Stimulated activated CD8-positive, alpha-beta memory T cell treated with anti-CD3 and anti-CD28 coated beads, Interleukin-4, amount 100 ng/mL, for 4 hours (primary cell): ENCODE measurements around the gene MPHOSPH10.
A peak's percentile ranks its signal among the peaks of the same experiment; 100 is the strongest.
"Not testable (repeated sequence)": the region's sequence is repeated elsewhere in the genome, so short reads cannot be mapped to it uniquely, and the experiment has no call there.

Experiments used
- DNase-seq, 2 donors: peaks; one replicate each; pipeline ENCODE4 v3.0.0-alpha.2; 2020; ENCODE audit warnings: low read depth in 2 of 2, low spot score in 1 of 2

The MPHOSPH10 gene

DNA sequence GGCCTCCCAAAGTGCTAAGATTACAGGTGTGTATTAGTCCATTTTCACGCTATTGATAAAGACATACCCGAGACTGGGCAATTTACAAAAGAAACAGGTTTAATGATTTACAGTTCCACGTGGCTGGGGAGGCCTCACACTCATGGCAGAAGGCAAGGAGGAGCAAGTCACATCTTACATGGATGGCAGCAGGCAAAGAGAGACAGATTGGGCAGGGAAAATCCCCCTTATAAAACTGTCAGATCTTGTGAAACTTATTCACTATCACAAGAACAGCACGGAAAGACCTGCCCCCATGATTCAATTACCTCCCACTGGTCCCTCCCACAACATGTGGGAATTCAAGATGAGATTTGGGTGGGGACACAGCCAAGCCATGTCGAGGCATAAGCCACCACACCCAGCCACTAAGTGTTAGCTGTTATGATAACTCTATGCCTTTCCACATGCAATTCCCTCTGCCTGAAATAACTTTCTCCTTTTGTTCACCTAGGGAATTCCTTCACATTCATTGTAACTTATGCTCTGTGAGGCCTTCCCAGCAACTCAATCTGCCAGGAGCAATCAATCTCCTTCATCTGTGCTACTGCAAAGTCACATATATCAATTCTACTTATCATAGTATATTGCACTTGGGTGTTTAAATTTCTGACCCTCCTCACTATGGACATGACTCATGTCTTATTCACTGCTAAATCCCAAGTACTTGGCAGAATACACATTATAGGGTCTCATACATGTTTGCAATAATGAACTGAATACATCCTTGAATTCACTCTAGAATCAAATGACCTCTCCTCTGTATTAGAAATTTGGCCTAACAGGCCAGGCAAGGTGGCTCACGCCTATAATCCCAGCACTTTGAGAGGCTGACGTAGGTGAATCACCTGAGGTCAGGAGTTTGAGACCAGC is 7.8 kb upstream of the MPHOSPH10 start:
- no peak for DNase-seq

DNA sequence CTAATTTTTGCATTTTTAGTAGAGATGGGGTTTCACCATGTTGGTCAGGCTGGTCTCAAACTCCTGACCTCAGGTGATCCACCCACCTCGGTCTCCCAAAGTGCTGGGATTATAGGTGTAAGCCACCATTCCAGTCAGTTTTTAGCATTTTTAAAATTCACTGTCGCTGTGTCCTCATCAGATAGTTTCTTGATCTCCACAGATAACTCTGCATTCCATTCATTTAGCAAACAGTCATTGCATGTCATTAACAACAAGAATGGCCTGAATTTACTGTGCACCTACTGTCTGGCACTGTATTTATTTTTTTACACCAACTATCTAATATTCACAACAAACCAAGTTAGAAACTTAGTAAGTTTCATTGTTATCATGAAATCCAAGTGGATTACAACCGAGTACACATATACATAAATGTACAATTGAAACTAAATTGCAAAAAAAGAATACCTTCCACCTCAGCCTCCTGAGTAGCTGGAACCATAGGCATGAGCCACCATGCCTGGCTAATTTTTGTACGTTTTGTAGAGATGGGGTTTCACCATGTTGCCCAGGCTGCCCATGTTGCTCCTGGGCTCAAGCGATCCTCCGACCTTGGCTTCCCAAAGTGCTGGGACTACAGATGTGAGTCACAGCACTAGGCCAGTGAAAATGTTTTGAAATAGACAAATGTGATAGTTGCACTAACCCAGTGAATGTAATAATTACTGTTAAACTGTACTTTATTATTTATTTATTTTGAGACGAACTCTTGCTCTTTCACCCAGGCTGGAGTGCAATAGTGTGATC is 4.7 kb upstream of the MPHOSPH10 start:
- no peak for DNase-seq

DNA sequence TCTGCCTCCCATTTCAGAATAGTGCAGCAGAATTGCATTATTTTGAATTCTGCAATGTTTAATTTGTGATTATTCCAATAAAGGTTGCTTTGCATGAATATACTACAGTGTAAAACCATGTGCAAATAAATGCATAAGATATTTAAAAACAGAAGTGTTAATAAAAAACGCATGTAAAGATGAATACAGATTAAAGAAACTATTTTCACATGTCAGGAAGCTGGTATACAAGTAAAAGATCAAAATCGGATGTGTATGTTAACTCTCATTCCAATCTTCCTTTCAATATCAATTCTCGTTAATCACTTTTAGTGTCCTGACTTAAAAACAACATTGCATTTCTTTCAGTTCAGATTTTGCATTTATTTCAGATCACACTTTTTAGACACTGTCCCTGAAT is 3.5 kb upstream of the MPHOSPH10 start:
- no peak for DNase-seq

DNA sequence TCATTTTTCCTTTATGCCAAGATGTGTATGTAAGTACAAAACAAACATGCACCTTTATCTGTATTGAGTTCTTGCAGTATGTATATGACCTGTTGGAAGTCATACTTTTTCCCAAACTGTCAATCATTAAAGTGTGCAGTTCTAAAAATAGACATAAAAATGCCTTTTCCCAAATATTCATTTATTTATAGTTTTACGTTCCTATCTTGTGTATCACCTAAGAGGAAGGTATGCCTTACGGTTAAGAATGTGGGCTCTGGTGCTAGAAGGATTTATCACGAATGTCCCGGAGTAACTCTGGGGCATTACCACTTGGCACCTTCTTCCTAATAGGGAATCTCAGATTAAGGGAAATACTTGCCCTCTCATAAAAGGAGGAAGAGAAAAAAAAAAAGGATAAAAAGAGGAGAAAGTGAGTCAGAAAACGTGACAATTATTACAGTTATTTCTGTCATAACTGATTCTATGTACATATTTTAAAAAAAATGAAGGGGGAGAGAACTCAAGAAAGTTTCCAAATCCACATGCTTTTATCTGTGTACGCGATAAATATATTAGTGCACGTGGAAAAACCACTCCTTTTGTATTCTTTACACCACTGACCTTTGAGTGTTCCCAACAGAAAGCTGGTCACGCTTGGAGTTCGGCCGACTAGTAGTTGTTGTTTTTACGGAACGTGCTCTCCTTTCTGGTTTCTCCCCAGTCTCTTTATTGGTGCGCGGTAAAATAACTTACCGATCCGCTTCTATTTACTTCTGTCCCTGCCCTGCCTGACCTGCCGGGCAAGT is 1.1 kb upstream of the MPHOSPH10 start:
- no peak for DNase-seq

DNA sequence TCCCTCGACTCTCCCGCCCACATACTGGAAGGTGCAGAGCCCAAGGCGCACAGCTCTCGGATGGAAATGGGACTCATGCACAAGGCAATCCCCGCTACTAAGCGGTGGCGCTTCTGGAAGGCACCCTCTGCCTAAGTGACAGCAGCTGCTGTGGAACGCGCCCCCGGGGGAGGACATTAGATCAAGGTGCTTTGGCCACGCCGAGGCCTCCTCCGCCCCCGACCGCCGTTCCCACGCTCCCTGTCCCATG is 607 bp upstream of the MPHOSPH10 start:
- no peak for DNase-seq

DNA sequence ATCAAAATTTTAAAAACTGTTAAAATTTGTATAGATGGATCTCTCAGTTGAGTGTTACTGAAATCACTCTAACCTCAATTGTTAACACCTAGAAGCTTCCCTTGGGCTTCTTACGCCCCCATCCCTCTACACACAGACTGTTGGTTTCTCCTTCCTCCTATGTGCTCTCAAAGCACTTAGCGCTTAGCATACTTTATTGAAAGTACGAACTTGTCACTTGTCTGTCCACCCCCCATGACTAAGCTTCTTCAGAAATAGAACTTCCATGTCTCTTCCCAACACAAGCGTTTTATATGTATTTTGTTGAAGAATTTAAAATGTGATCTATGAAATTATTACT is 441 bp downstream of the MPHOSPH10 start:
- no peak for DNase-seq

DNA sequence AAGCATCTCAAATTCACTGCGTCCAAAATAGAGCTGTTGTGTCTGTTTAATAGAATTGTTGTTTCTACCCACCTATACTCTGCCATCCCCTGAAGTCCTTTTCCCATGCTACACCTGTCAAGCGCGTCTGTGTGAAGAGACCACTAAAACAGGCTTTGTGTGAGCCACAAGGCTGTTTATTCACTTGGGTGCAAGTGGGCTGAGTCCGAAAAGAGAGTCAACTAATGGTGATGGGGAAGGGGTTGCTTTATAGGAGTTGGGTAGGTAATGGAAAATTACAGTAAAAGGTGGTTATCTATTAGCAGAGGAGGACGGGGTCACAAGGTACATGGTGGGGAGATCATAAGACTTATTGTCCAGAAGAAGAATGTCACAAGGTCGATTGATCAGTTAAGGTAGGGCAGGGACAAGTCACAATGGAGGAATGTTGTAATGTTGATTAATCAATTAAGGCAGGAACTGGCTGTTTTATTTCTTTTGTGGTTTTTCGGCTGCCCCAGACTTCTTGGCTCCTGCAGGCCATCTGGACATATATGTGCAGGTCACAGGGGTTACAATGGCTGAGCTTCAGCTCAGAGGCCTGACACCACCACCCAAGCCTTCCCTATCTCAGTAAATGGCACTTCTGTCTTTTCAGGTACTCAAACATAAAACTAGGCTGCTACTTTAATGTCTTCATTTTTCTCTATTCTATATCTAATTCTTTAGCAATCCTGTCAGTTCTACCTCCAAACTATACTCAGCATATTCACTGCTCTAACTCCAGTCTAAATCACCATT is 1.1 kb downstream of the MPHOSPH10 start:
- DNase-seq, result not testable (repeated sequence)

DNA sequence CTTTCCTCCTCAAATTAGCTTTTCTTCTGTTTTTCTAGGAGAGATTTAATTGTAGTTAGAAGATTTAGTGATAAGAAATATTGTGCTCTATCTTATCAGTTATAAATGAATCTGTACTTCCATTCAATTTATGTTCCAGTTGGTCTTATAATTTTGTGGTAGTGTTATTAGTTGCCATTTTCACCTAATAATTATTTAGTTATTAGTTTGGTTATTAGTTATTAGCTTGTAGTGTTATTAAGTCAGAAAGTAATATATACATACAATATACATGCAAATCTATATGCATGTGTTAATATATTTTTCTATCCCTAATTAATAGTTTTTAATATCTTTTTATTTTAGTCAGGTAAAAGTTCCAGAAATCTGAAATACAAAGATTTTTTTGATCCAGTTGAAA is 3.2 kb downstream of the MPHOSPH10 start:
- no peak for DNase-seq

DNA sequence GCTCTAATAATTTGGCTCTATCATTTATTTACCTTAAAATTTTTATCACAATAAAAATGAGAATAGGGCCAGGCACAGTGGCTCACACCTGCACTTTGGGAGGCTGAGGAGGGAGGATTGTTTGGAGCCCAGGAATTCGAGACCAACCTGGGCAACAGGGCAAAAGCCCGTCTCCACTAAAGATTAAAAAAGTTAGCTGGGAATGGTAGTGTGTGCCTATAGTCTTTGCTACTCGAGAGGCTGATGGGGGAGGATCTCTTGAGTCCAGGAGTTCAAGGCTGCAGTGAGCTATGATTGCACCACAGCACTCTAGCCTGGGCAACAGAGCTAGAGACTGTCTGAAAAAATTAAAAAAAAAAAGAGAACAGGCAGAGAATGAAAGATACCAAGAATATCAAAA is 5.7 kb downstream of the MPHOSPH10 start:
- no peak for DNase-seq

DNA sequence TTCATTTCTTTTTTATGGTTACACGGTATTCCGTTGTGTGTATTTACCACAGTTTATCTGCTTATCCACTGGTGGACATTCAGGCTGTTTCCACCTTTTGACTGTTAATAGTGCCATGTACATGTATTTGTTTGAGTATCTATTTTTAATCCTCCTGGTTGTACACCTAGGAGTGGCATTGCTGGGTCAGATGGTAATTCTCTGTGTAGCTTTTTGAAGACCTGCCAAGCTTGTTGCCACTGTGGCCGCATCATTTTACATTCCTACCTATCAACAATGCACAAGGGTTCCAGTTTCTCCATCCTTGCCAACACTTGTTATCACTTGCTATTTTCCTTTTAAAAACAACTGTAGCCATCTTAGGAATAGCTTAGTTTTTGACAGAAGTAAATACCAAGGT is 13.3 kb downstream of the MPHOSPH10 start:
- no peak for DNase-seq

DNA sequence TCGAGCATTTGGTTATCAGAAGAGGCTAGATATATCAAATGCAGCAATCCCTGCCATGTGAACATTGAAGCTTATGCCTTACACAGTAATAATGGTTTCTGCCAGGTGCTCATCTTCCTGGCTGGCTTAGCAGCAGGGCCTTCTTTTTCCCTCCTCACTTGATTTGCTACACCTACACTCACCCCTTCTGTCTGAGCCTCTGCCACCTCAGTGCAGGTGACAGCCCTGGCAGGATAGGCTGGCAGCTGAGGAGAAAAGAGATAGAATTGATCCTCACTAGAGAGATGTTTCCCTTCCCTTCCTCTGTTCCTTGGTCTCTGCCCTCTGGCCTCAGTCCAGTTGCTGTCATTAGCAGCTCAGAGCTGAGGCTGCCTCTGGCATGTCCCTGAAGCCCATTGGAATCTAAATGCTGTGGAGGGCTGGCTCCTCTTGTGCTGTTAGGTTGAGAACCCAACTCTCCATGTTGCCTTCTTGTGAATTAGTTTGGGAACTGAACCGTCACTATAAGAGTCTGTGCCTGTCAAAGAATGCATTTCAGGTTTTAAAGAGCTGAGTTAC is 18.2 kb downstream of the MPHOSPH10 start:
- no peak for DNase-seq

DNA sequence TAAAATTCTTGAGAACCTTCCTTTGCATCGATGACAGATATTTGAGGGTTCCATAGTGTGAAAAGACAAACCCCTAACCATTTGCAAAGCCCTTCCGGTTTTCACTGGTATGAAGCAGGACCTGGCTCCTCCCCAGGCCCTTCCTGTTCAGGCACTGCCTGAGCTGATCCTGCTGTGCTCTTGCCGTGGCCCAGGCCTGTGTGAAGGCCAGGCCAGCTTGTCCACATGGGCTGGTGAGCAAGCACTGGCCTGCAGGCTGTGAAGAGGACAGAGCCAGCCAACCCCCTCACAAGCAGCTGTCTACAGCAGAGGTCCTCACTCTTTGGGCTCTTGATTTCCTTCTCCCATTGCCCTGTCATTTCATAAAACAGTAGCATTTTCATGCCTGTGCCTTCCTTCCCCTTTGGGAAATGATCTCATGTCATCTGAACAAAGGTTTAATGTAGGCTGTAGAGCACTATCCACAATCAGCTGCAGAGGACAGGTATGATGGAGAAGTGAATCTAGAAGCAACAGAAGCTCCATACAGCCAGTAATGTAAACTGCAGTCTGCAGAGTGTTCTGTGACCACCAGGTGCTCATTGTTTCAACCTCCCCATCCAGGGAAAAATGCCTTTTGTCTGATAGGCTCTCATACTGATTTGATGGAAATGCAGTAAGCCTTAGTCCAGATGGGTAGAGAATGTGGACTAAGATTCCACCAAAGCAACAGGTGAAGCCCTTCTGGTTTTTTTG is 19.8 kb downstream of the MPHOSPH10 start:
- no peak for DNase-seq

DNA sequence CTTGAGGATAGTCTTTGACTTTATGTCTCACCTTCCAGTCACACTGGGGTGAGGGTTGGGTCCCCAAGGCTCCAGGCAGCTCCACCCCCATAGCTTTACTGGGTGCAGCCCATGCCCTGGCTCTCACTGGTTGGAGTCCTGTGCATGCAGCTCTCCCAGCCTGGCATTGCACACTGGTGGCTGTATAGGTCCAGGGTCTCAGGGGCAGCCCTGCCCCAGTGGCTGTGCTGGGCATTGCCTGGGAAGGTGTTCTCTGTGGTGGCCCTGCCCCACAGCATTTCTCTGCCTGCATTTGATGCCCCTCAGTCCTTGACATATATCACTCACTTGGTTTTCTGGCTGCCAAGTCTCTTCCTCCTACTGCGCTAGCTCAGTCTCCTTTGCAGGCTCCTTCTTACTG is 21.2 kb downstream of the MPHOSPH10 start:
- DNase-seq, result no peak

DNA sequence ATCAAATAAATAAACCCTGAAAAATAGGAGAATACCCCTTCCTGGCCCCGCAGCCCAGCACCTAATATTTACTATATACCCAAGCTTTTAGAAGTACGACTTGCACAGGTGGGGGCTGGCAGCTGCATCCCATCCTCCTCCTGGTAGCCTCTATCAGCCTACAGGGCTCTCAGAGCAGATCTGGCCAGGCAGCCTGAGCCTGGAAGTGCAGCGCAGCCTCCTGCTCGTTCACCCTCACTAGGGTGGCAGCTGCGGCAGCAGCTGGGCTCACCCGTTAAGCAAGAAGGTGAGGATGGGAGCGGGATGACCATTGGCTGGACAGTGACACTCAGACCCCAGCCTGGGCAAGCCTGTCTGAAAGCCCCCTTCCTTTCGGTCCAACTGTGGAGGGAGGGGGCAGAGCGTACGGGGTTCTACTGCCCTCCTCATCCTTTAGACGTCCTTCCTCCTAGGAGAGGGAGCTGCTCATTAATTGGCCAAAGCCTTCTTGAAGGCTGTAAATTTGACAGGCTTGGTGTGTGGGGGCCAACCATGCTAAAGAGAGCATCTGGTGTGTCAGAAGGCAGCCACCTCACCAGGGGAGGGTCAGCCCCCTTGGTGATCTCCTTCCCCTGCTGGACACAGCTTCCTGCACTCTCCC is 23.3 kb downstream of the MPHOSPH10 start:
- DNase-seq, result no peak

DNA sequence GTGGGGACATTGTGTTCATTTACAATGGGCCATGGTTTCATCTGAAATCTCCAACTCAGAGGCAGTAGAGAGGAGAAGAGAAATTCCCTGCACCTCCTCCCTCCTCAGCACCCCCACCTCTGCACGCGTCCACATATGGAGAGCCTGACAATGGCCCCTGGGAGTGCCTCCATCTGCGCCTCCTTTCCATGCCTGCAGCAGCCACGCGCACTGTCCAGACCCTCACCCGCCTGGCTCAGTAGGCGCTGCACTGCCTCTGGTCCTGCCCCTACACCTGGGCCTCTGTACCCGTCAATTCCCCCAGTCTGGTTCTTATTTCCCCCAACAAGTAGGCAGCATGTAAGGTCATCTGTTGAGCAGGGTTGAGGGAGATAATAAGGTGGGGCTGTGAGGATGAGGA is 23.8 kb downstream of the MPHOSPH10 start:
- DNase-seq, result no peak

DNA sequence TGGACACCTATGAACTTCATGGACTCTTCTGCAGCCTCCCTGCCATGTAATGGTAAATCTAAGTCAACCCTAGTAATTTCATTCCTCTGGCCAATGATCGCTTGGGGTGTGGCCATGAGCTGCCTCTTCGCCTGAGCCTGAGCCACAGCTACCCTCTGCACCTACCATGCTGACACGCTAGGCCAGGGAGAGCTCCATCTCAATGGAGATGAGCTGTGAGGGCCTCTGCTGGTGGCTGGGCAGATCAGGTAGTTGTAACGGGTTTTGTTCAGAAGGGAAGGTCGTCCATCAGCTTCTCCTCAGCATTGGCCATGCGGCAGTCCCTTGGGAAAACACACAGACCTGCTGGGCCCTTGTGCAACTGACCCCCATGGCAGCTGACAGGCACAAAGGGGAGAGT is 24.4 kb downstream of the MPHOSPH10 start:
- DNase-seq, result no peak

DNA sequence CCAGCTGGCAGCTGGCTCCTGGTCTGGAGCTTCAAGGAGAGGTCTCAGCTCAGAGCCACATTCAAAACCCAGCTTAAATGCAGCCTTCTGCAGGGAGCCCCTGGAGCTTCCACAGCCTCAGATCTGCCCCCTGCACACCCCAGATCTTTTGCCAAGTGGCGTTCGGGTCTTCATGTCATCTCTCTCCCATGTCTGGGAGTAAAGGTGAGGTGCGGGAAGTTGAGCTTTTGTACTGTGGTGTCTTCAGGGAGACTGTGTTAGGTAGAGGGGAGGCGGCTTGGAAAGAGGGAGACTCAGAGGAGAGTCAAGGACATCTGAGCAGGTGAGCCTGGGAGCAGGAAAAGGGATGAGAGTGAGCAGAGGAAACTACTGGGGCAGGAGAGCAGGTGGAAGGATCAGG is 25.4 kb downstream of the MPHOSPH10 start:
- no peak for DNase-seq

DNA sequence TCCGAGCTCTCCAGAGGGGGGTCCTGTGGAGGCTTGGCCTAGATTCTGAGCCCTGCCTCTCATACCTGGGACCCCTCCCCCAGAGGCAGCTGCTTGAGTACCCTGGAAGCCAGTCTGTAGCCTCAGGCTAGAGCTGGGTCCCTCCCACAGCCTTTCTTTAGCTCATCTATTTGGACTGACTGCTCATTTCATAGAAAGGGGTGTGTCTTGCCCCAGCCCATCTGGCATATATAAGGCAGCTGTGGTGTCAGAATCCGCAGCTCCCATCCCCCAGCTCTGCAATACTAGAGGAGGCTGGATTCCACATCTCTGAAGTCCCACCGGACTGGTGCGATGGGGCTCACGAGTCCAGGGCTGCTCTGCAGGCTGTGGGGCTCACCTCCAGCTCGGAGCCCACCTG is 26.1 kb downstream of the MPHOSPH10 start:
- DNase-seq, result no peak

DNA sequence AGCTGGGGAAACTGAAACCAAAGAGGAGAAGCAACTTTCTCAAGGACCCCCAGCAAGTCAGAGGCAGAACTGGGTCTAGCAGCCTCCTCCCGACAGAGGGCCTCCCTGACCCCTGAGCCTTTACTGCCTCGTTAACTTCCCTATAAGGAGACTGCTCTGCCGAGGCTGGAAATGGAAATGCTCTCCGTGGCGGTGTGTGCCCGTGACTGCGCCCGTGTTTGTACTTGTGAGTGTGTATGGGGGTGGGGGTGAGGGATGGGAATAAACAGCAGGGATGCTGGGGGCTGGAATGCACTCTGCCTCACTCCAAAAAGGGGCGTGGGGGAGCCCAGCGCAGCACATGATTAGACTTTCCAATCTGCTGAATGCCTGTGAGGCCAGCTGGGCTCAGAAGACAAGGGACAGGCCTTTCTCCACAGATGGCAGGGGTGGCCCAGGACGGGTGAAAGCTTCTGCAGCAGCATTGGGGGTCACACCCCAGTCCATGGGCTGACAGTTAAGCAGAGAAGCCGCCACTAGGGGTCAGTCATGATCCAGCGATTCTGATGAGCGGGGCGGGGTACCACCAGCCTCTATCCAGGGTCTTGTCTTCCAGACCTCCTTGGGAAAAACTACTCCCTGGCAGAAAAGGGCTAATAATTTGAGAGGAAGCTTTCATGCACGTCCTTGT is 26.8 kb downstream of the MPHOSPH10 start:
- DNase-seq, result peak; percentile 13 to 35
